ENCODE measurements around the gene HMCN1. TPM values are rescaled to one million over a fixed set of nuclear protein-coding genes. Genes with fewer than 3 reads are reported as not detected.

The HMCN1 gene
- total and polyA plus RNA-seq, 8 donors = 0.12 to 15.1 (median 0.86) TPM

GRCh38 chr1:185803241-185803640, 69.0 kb downstream of the HMCN1 start:
- TF ChIP-seq, protein P1, sequence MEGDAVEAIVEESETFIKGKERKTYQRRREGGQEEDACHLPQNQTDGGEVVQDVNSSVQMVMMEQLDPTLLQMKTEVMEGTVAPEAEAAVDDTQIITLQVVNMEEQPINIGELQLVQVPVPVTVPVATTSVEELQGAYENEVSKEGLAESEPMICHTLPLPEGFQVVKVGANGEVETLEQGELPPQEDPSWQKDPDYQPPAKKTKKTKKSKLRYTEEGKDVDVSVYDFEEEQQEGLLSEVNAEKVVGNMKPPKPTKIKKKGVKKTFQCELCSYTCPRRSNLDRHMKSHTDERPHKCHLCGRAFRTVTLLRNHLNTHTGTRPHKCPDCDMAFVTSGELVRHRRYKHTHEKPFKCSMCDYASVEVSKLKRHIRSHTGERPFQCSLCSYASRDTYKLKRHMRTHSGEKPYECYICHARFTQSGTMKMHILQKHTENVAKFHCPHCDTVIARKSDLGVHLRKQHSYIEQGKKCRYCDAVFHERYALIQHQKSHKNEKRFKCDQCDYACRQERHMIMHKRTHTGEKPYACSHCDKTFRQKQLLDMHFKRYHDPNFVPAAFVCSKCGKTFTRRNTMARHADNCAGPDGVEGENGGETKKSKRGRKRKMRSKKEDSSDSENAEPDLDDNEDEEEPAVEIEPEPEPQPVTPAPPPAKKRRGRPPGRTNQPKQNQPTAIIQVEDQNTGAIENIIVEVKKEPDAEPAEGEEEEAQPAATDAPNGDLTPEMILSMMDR (IDR thresholded peaks at IDR 0.05) = no peak
- TF ChIP-seq POLR2A (IDR thresholded peaks at IDR 0.05) (no peak), EP300 (IDR thresholded peaks at IDR 0.05) (no peak), POLR2AphosphoS5 (IDR thresholded peaks at IDR 0.05) (no peak)
- Histone ChIP-seq H3K4me3 (no peak overlapping the region), H3K4me1 (no peaks in the 10 kb centered on the region), H3K27ac (no peak overlapping the region), H3K36me3 (no peaks in the 10 kb centered on the region), H3K27me3 (no peaks in the 10 kb centered on the region), H3K9me3 (peaks cover 0 to 13% (median 3%) of the 10 kb centered on the region in 4 donors)
- DNase-seq = no peak
- intact Hi-C loops (cut with DNase I; ENCODE audit: low total_unique reads) = no loop called here
- WGBS, 5 donors = 31 to 50% (median 44%) methylated on average over 1 of the region's 1 CpG

DNA sequence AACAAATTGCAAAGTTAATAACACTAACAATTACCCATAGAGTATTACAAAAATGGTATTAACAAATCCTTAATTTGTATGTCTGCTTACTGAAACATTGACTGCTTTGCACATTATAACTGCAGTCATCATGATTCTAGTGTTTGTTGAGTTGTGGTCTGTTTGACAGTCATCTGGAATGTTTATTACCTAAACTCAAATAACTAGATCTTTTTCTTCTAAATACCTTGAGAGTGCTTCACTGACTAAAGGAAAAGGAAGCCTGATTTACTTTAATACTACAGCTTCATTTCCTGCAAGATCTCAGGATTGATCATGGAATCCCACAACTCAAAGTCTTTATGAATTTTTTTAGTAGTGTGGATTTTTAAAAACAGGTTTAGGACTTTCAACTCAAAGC, 70.0 kb downstream of the HMCN1 start:
- intact Hi-C loops (cut with DNase I; ENCODE audit: low total_unique reads) = no loop called here
- Histone ChIP-seq H3K9me3 (peaks cover 0 to 8% (median 3%) of the 10 kb centered on the region in 4 donors), H3K27me3 (no peaks in the 10 kb centered on the region), H3K4me3 (no peak overlapping the region), H3K4me1 (no peaks in the 10 kb centered on the region), H3K27ac (no peak overlapping the region), H3K36me3 (no peaks in the 10 kb centered on the region)
- TF ChIP-seq, protein P1 (IDR thresholded peaks at IDR 0.05) = no peak
- TF ChIP-seq POLR2A (IDR thresholded peaks at IDR 0.05) (no peak), POLR2AphosphoS5 (IDR thresholded peaks at IDR 0.05) (no peak), EP300 (IDR thresholded peaks at IDR 0.05) (no peak)
- DNase-seq = no peak

DNA sequence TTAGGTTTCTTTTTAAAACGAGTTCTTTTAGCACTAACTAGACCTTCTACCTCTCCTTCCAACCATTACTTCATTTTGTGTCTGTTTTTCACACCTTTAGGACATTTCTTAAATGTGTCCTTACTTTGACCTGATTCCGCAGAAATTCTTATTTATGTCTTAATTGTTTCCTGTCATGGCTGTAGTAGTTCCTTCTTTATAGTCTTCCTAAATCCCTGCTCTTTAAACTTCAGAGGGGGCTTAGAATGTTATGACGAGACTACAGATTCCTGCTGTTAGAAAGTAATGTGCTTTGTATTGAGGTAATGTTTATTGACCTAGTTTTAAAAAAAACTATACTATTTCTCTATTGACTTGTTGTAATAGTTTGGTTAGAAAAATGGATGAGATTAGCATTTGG, 70.4 kb downstream of the HMCN1 start:
- 52 to 64% (median 64%) methylated on average over 3 of the region's 3 CpGs for WGBS, 5 donors
- Histone ChIP-seq H3K9me3 (peaks cover 0 to 4% (median under 1%) of the 10 kb centered on the region in 4 donors), H3K27ac (no peak overlapping the region), H3K36me3 (no peaks in the 10 kb centered on the region), H3K4me1 (no peaks in the 10 kb centered on the region), H3K27me3 (no peaks in the 10 kb centered on the region), H3K4me3 (no peak overlapping the region)
- intact Hi-C loops (cut with DNase I; ENCODE audit: low total_unique reads) = no loop called here
- TF ChIP-seq EP300 (IDR thresholded peaks at IDR 0.05) (no peak), POLR2A (IDR thresholded peaks at IDR 0.05) (no peak), POLR2AphosphoS5 (IDR thresholded peaks at IDR 0.05) (no peak)
- TF ChIP-seq, protein P1 (IDR thresholded peaks at IDR 0.05) = no peak
- no peak for DNase-seq

GRCh38 chr1:185807275-185807674, 73.1 kb downstream of the HMCN1 start:
- Histone ChIP-seq H3K9me3 (no peaks in the 10 kb centered on the region), H3K27me3 (no peaks in the 10 kb centered on the region), H3K4me3 (no peak overlapping the region), H3K36me3 (no peaks in the 10 kb centered on the region), H3K4me1 (no peaks in the 10 kb centered on the region), H3K27ac (no peak overlapping the region)
- intact Hi-C loops (cut with DNase I; ENCODE audit: low total_unique reads) = no loop called here
- no peak for TF ChIP-seq POLR2AphosphoS5 (IDR thresholded peaks at IDR 0.05)
- TF ChIP-seq, protein P1 (IDR thresholded peaks at IDR 0.05) = no peak
- TF ChIP-seq POLR2A (IDR thresholded peaks at IDR 0.05) = no peak
- no peak for TF ChIP-seq EP300 (IDR thresholded peaks at IDR 0.05)
- no peak for DNase-seq

All from stomach (tissue), 9 donors.